ENCODE measurements around the gene ABCG1.
"Not testable (repeated sequence)": the region's sequence is repeated elsewhere in the genome, so short reads cannot be mapped to it uniquely, and the experiment has no call there.

ABCG1 gene

GRCh38 chr21:42218836-42219605 lies at the start of gene ABCG1:
Gene ABCG1 (plus strand): TSS chr21:42219140. CDS start chr21:42219263, 123 bp downstream.
- peak; percentile 60 for DNase-seq

DNA sequence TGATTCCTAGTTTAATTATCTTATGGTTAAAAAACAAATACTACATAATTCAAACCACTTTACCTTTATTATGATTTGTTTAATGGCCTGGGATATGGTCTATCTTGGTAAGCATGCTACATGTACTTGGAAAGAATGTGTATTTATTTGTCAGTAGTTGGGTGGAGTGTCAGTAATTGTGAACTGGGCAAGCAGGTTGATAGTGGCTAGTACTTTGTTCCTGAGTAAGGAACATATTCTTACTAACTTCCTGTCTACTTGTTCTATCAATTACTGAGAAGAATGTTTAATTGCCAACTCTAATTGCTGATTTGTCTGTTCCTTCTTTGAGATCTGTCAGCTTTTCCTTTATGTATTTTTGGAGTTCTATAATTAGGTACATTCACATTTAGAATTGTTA lies 49.2 kb upstream of the ABCG1 start:
- no peak for DNase-seq

DNA sequence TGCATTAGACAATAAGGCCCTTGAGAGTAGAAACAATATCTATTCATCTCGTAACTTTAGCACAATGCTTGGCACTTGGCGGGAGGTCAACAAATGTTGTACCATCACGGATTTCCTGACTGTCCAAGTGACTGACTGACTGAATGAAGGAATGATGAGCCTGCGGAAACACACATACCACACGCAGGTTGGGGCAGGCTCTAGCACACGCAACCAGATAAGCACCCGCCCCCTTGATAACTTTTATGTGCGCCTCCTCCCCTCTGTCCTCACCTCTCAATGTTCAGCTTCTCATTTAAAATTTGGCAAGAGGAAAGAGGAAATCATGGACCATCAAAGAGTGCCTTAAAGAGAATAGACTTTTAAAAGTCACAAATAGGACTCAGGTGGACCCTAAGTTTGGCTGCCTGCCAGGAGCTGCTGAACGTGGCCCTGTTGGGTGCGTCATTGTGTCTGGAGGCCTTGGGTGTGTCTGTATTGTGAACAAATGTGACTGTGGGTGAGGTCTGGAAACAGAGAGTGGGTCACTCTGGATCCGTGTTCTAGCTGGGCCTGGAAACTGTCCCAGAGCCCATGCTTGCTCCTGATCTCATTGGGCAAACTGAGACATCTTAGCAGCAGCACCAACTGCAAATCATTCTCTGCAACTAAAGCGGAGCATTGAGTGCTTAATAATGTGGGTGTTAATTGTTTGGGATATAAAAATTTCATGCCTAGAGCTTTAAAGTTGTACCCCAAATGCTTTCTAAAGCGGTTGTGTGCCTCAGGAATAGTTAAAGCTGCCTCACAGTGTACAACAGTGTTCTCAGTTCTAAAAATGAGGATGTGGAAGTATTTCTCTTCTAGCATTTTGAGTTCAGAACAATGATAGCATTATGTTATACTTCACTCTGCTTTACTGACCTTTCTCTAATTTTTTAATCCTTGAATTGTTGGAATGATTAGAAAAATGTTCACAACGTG lies 47.6 kb upstream of the ABCG1 start:
- DNase-seq: no peak

DNA sequence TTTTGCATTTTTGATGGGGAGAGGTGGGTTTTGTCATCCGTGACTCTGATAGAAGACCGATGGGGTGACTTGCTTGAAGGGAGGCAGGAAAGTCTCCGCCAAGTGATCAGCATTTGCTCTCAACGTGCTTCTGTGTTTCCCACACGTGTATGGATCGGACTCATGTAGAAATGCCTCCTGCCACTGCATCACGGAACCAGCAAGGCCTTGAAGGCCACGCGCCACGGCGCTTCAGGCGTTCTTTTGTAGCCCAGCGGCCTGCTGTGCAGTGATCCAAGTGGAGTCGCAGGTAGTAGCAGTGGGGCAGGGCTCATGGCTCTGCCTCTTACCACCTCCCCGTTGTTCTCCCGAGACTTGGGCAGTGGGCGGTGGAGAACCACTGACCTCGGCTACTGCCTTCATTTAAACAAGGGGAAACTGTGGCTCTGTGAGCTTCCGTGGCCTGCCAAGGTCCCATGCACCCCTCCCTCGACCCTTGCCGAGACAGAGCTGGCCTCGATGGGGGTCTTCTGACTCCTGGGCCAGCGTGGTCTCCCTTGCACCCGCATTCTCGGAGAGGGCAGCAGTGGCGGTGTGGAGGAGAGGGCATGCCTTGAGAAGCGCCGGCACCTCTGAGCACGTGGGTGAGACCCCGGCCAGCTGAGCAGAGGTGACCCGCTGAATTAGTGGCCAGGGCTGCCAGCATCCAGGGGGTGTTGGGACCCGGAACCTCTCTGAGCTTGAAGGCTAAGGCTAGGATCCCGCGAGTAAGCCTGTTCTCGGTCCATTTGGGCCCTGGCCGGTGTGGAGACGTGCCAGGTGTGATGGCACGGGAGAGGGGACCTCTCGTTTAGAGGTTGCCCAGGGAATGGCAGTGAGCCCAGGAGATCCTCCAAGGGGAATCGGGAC lies 46.1 kb upstream of the ABCG1 start:
- DNase-seq: no peak

- DNase-seq: no peak
Observed at GRCh38 chr21:42174173-42174572, 44.8 kb upstream of the ABCG1 start.

DNA sequence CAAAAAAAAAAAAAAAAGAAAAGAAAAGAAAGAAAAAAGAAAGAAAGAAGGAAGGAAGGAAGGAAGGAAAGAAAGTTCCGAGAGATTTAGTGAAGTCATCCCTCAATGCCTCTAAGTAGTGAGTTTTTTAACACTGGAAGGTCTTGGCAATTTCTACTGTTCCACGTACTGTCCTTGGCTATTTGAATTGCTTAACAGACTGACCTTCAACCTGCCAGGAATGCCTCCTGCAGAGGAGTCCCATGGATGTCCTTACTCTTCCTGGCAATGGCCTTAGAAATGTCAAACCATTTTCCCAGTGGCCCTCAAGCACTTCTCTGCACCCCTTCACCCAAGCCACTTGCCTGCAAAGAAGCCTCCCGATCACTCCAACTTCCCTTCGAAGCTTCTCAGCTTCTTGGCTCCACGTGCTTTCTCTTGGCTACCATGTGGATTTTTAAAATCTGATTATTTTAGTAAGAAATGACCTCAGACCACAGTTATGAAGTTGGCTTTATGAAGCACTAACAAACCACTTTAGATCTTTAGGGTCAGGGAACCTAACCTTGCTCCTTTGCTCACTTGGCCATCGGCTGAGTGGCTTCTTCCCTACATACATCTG lies 43.7 kb upstream of the ABCG1 start:
- no peak for DNase-seq

- DNase-seq: no peak
Observed at GRCh38 chr21:42176859-42177258, 42.1 kb upstream of the ABCG1 start.

- DNase-seq: no peak
Observed at GRCh38 chr21:42179316-42179715, 39.6 kb upstream of the ABCG1 start.

DNA sequence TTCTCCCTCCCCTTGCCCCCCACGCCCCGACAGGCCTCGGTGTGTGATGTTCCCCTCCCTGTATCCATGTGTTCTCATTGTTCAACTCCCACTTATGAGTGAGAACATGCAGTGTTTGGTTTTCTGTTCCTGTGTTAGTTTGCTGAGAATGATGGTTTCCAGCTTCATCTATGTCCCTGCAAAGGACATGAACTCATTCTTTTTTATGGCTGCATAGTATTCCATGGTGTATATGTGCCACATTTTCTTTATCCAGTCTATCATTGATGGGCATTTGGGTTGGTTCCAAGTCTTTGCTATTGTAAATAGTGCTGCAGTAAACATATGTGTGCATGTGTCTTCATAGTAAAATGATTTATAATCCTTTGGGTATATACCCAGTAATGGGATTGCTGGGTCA lies 38.9 kb upstream of the ABCG1 start:
- not testable (repeated sequence) for DNase-seq

DNA sequence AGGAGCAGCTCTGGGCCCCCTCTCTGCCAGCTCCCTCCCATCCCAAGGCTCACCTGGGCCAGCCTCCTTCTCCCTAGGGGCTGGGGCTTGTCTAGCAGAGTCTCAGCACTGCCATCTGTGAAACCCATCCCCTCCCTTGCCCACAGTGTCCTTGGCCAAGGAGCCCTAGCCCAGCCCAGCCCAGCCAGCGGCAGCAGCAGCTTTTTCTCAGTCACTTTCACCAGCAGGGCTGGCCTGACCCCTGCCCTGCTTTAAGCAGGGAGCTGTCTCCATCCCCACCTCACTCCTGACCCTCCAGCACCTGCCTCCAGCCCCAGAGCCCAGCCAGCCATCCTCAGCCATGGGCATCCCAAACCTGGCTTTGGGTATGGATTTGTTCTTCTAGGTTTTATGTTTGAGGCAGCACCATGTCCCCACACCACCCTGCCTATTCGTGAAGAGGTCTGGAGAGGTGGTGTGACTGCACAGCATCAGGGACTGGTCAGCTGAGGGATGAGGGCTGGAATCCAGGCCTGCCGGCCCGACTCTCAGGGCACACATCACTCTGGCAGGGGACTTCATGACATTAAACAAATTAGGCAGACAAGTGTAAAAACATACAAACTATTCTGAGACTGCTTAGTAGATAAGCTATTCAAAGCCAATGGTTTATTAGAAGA lies 36.1 kb upstream of the ABCG1 start:
- DNase-seq: no peak

DNA sequence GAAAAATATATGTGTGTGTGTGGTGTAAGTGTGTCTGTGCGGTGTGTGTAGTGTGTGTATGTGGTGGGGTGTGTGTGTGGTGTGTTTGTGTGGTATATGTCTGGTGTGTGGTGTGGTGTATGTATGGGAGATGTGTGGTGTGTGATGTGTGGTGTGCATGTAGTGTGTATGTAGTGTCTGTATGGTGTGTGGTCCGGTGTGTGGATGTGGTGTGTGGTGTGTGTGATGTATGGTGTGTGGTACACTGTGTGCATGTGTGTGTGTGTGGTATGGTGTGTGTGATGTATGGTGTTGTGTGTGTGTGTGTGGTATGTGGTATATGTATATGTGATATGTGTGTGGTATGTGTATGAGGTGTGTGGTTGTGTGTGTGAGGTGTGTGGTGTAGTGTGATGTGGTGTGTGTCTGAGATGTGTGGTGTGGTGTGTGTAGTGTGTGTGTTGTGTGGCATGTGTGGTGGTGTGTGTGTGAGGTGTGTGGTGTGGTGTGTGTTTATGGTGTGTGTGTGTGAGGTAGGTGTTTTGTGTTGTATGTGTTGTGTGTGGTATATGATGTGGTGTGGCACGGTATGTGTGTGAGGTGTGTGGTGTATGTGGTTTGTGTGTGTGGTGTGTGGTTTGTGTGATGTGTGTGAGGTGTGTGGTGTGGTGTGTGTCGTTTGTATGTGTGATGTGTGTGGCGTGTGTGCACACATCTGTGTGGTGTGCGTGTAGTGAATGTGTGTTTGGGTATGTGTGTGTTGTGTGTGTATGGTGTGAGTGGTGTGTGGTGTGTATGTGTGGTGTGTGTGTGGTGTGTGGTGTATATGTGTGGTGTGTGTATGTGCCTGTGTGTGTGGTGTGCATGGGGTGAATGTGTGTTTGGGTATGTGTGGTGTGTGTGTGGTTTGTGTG lies 35.3 kb upstream of the ABCG1 start:
- DNase-seq: no peak

- DNase-seq: no peak
Observed at GRCh38 chr21:42186591-42186990, 32.3 kb upstream of the ABCG1 start.

DNA sequence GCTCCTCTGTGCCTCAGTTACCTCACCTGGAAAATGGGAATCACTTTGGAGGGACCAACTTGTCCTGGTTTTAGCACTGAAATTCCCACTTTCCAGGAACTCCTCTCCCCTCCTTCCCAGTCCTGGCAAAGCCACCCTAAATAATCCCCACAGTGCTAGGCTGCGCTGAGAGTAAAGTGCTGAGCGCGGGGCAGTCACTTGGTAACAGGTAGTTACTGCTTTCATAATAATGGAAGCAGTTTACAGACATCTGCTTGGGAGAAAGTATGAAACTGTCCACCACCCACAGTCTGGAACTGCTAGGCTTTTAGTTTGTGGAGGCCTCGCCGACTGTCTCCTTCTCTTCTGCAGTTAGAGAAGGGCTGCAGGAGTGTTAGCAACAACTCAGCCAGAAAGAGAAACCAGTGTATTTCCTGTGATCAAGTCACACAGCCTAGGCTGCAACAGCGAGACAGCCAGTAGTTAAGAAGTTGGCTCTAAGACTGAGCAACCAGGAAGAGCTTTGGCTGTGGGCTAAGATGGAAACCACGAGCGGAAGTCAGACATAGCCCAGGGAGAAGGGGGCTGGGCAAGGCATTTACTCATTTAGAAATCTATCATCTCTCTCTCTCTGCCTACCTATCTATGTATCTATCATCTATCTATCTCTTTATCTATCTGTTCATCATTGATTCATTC lies 30.8 kb upstream of the ABCG1 start:
- peak; percentile 81 for DNase-seq

DNA sequence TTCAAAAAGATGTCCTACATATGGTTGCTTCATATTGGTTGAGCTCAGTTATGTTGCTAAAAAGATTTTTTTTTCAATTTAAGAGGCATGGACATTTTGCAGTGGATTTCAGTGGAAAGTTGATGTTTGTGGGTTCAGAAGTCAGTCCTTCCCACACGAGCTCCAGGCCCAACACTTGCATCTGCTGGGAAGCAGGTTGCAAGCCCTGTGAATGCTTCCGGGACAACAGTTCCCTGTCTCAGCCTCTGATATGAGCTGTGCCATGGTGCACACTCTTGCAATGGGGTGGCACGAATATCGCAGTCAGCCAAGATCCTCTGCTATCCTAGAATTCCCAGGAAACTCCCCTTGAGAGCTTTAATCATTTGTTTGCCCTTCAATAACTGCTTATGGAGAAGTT lies 30.3 kb upstream of the ABCG1 start:
- DNase-seq: no peak

DNA sequence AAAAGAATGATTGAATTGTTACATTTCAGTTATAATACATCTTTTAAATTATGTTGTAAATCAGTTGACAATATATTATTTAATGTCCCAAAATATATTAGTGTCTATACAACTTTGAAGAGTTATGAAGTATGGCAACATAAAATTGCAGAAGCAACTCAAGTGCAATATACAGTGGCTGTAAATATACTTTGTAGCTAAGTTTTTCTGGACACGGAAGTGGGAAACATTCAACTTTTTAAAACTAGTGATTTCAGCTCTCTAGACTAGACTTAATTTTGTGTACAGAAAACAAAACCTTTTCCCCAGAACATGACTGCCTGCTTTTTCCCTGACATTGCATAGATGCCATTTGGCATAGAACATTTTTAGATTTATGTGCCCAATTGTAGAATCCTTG lies 29.5 kb upstream of the ABCG1 start:
- DNase-seq: no peak

GRCh38 chr21:42189860-42190485 lies 29.0 kb upstream of the ABCG1 start:
- DNase-seq: no peak

GRCh38 chr21:42190486-42190863 lies 28.5 kb upstream of the ABCG1 start:
- no peak for DNase-seq

- no peak for DNase-seq
Observed at GRCh38 chr21:42191064-42191463, 27.9 kb upstream of the ABCG1 start.

DNA sequence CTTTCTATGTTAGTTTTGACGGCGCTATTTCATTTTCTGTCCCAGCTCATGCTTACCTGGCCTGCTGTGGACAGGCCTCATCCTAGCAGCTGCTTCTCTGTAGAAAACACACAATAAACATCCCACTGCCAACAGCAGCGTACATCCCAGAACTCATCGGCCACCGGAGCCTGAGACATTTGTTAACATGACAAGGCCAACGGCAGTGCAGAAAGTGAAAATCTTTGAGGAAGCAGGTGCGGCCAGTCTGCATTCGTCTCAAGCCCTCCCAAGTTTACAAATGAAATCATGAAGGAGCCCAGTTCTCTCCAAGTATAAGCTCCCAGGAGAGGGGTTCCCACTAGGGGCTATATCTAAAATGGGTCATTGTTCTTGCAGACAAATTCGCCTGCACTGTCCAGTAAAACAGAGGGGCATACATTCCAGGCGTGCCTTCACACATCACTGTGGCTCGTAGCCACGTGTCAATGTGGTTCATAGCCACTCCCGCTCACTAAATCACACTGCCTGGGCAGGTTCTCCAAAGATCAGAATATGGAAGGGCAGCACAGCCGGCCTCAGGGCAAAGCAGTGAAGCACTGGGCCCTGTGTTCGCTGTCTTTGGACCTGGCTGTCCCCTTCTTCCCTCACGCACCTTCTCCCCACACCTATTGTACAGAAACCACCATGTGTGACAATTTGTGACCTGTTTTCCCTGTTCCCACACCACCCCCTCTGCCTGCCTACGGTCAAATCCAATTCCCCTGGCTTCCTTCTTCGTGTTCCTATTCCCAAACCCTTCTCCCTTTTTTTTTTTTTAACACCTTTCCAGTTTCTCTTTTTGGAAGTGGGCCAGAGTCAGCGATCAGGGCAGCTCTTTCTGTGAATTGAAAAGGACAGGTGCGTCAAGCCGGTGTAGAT lies 27.0 kb upstream of the ABCG1 start:
- DNase-seq: no peak

All from CD4-positive, alpha-beta T cell treated with Interferon gamma for 1 hour (primary cell).